ENCODE data around the gene MOV10L1.
A peak's percentile ranks its signal among the peaks of the same experiment; 100 is the strongest.
"Not testable (repeated sequence)": the region's sequence is repeated elsewhere in the genome, so short reads cannot be mapped to it uniquely, and the experiment has no call there.

MOV10L1 gene

DNA sequence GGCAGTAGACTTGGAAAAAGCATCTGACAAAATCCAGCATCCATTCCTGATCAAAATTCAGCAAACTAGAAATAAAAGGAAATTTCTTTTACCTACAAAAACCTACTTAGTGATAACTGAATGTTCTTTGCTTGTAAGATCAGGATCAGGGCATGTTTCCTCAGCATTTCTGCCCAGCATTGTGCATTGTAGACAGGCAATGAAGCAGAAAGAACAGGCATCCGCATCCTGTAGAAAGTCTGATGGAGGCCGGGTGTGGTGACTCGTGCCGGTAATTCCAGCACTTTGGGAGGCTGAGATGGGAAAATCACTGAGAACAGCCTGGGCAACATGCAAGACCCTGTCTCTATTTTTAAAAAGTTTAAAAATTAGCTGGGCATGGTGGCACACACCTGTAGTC, 48.2 kb downstream of the MOV10L1 start:
- no peak for DNase-seq (ENCODE audit: low read depth)

DNA sequence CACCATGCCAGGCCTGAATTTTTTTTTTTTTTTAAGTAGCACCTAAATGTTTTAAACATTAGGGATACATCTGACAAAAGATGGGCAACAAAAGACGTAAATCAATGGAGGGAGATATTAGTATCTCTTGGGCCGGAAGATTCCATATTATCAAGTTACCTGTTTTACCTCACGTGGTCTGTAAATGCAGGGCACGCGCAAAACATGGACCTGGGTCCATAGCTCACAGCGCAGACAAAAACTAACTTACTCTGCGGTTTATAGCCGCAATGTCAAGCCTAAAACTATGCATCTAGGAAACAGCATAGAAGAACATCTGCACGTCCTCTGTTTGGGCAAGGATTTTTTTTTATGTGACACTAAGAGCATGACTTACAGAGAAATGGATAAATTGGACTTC, 49.2 kb downstream of the MOV10L1 start:
- DNase-seq (ENCODE audit: low read depth) = no peak

DNA sequence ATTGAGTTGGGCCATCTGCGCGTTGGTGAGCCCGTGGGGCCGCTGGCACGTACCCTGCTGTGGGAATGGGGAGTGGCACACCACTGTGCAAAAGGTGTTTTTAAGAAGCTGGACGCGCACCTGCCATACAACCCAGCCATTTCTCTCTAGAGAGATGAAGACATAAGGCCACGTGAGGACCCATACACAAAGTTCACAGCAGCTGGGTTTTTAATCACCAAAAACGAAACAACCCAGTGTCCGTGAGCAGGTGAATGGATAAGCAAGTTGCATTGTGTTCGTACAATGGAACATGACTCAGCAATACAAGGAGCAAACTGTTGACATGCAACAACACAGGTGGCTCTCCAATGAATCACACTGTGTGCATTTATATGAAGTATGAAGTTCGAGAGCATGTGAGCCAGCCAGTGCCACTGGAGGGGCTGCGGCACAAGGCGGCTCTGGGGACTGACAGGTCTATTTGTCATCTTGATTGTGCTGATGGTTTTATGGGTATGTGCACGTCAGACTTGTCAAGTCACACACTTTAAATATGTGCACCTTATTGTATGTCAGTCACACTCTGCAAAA, 50.1 kb downstream of the MOV10L1 start:
- no peak for DNase-seq (ENCODE audit: low read depth)

DNA sequence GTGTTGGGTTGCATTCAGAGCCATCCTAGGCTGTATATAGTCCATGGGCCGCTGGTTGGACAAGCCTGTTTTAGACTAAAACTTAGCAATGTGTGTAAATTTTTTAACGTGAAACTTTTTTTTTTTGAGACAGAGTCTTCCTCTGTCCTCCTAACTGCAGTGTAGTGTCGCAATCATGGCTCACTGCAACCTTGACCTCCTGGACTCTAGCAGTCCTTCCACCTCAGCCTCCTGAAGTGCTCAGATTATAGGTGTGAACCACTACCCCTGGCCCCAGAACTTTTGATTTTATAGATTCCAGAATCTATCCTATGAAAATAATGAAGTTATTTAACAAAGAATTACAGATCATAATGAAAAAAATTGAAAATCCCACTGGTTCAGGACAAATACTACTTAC, 50.8 kb downstream of the MOV10L1 start:
- DNase-seq (ENCODE audit: low read depth) = no peak

DNA sequence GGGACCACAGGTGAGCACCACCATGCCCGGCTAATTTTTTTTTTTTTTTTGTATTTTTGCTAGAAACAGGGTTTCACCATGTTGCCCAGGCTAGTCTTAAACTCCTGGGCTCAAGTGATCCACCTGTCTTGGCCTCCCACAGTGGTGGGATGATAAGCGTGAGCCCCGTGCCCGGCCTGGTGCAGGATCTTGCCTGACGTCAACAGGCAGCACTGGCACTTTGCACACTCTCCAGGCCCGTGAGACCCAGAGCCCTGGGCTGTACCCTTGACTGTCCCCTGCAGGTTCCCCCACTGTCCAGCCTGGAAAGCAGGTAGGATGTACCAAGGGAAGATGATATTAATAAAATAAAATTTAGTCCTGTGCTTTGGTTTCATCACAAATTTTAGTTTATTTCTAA, 51.7 kb downstream of the MOV10L1 start:
- DNase-seq (ENCODE audit: low read depth) = no peak

DNA sequence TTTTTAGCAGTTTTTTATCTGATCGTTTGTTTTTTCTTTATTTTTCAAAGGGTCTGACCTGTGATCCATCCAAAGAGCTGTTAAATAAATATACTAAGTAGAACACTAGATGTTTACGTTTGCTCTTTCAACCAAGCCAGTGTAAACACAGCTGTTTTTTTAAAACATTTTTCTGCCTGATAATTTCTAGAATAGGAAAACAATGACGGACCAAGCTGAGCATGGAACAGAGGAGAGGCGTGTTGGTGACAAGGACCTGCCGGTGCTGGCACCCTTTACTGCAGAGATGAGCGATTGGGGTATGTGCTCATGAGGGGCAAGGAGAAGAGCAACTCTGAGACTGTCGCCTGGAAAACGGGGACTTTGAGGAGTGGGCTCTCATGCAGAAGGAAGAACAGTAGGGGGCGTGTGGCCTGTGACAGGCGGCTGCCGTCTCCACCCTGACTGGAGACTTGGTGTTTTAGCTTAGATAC, 52.1 kb downstream of the MOV10L1 start:
- DNase-seq (ENCODE audit: low read depth) = no peak

DNA sequence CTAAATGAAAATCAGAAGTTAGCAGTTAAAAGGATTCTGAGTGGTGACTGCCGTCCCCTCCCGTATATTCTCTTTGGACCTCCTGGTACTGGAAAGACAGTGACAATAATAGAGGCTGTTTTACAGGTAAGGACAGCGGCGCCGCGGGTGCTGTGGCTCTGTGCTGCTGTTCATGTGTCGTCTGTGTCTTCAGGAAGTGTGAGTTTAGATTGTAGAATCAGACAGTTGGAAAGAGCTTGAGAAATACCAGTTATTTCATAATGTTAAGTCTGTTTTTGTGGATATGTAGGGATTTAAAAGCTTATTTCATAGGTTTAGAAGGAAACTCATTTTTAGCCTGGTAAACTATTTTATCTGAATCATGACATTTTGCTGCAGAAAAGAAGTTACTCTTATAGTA, 53.3 kb downstream of the MOV10L1 start:
- DNase-seq (ENCODE audit: low read depth) = no peak

DNA sequence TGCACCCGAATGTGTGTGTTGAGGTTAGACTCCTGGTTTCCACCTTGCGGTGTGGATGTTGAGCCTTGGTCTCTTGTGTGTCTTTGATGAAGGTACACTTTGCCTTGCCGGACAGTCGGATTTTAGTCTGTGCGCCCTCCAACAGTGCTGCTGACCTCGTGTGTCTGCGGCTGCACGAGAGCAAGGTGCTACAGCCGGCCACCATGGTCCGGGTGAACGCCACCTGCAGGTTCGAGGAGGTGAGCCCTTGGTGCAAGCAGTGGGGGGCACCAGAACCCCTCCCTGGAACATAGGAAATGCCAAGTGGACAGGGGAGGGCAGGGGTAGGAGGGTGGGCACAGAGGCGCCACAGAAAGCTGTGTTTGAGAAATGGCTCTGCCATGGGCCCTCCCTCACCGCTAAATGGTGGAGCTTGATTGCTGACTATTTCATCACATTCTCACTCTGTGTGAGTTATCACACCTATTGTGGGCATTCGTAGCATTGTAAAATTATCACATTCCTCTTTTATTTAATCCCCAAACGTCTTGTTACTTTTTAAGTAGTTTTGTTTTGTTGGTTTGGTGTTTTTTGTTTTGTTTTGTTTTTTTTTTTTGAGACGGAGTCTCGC, 54.3 kb downstream of the MOV10L1 start:
- no peak for DNase-seq (ENCODE audit: low read depth)

DNA sequence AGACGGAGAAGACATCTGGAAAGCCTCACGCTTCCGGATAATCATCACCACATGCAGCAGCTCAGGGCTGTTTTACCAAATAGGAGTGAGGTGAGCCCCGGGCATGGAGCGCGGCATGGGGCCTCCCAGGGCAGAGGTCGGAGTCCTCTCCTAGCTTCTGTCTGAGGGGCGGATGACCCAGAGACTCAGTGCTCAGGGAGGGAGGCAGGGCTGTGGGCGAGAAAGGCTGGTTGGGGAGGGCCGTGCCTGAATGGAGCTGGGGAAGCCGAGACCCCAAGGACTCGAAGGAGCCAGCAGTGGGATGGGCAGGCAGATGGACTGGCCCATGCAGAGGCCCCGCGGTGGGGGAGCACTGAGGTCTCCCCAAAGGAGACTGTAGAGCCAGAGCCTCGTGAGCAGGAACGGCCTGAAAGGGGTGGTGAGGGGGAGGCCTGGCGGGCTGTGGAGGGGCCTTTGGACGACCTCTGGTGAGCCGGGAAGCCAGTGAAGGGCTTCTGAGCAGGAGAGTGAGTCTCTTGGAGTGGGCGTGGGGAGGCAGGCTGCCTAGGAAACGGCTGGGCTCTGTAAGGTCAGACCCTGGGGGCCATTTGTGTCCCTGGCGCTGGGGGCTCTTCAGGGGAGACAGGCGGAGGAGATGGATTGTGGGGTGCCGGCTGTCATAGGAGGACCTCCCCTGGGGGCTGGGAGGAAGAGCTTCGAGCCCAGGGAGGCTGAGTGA, 56.1 kb downstream of the MOV10L1 start:
- no peak for DNase-seq (ENCODE audit: low read depth)

DNA sequence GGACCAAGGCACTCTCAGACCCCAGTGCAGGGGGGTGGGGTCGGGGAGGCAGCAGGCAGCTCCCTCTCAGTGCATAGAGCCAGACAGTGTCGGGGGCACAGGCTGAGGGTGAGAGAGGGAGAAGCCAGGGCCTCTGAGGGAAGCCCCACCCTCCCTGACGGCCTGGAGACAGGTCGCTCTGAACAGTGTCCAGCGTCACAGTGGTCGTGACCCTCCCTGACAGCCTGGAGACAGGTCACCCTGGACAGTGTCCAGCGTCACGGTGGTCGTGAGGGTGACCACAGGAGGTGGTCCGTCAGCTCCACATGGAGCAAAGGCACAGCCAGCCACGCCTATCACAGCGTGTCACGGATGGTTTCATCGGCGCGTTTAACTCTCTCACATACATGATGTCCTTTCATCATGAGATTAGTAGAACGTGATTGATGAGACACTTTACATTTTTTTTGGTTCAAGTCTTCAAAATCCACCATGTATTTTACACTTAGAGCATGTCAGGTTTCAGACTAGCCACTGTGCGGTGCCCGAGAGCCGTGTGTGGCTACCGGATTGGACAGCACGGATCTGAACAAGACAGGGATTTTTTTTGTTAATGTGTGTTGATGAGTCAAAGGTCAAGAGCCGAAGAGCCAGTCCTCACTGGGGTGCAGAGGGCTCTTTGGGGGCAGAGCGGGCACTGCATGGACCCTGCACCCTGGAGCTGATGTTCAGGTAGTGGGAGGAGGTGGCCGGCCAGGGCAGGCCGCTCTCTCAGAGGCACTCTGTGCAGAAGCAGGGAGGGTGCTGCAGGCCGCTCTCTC, 56.8 kb downstream of the MOV10L1 start:
- DNase-seq (ENCODE audit: low read depth) = no peak

DNA sequence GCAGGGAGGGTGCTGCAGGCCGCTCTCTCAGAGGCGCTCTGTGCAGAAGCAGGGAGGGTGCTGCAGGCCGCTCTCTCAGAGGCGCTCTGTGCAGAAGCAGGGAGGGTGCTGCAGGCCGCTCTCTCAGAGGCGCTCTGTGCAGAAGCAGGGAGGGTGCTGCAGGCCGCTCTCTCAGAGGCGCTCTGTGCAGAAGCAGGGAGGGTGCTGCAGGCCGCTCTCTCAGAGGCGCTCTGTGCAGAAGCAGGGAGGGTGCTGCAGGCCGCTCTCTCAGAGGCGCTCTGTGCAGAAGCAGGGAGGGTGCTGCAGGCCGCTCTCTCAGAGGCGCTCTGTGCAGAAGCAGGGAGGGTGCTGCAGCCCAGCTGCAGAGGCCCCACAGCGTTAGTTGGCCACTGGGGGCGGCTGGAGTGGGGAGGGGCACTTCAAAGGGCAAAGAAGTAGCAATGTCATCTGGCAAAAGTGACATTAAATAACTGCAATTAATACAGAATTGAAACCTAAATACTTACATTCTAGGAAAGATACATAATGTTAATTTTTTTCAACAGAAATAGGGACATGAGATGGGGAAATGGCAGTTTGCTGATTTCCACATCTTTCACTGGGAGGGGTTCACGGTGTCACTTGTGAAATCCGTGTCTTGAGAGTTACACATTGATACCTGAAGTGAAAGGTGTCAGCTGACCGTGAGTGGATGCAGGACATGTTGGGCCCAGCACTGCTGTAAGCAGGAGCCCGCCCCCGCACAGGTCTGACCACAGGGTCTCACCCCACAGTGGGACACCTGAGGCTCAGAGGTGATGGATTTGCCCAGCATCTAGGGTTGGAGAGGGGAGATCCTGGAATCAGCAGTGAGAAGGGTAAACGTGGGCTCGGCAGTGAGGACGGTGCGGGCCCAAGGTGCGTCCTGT, 57.7 kb downstream of the MOV10L1 start:
- DNase-seq (ENCODE audit: low read depth) = not testable (repeated sequence)

DNA sequence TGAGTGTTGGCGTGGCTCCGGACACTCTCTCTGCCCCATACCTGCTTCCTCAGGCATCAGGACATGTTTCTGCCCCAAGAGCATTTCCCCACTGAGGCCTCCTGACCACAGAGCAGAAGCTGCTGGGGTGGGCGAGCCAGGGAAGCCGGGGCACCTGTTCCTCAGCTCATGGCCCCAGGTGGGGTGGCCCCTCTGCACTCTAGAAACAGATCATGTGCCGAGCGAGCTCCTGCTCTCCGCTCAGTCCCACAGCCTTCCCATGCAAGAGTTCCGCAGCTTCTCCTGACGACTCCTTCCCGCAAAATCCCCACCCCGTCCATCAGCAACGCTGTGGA, 58.3 kb downstream of the MOV10L1 start:
- DNase-seq (ENCODE audit: low read depth) = no peak

DNA sequence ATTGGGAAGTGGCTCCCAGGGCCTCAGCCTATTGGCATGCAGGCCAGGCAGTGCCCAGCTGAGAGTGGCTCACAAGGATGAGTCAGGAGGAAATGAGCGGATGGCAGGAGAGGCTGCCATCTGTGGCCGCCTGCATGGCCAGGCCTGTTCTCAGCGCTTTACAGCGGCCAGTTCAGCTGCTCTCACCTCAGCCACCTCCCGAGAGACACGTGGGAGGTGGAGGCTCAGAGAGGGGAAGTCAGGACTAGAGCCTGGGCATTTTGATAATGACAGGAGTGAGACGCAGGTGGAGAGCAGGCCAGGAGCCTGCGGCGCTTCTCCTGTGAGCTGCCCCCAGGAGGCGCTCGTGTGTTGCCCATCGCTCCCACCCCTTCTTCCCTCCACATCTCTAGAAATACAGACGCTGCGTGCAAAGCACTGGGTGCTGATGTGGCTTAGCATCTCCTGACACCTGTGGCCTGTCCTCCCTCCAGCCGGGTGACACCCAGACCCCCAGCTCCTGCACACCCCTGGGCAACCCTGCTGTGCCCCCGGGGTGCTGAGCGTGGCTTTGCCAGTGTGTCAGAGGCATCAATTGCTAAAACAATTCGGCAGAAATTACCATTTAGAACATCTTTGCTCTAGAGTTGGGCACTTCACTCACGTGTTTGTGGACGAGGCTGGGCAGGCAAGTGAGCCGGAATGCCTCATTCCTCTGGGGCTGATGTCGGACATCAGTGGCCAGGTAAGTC, 59.4 kb downstream of the MOV10L1 start:
- DNase-seq (ENCODE audit: low read depth) = peak; percentile 65

DNA sequence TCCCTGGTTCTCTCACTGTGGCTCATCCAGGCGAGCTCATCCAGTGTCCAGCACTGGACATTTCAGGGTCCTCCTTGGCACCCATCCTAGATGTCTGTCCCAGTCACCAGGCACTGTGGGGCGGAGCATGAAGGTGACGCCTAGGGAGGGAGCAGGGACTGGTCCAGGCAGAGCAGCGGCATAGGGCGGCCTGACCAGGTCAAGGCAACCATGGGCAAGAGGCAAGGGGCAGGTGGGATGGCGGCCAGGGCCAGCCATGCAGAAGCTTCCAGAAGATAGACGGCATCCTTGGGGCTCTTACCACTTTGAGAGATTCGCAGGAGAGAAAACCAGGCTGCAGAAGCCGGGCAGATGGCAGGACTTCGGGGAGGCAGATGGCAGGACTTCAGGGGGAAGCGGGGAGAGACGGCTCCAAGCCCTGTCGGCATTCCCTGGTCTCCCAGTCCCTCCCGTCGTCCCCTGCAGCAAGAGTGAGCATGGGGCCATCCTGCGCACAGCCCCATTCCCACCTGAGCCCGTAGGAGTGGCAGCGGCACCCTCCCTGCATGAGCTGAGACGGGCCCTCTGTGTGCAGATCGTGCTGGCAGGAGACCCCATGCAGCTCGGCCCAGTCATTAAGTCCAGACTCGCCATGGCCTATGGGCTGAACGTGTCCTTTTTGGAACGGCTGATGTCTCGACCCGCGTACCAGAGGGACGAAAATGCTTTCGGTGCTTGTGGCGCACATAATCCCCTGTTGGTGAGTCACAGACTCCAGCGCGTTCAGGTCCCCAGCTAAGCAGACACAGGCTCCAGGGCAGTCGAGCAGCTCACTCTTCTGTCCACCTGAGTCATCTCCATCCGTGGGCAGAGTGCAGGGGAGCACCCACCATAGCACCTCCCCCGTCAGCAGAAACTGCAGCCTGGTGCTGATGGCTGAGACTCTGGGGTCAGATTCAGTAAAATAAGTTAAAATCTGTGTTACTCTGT, 60.6 kb downstream of the MOV10L1 start:
- DNase-seq (ENCODE audit: low read depth) = no peak

DNA sequence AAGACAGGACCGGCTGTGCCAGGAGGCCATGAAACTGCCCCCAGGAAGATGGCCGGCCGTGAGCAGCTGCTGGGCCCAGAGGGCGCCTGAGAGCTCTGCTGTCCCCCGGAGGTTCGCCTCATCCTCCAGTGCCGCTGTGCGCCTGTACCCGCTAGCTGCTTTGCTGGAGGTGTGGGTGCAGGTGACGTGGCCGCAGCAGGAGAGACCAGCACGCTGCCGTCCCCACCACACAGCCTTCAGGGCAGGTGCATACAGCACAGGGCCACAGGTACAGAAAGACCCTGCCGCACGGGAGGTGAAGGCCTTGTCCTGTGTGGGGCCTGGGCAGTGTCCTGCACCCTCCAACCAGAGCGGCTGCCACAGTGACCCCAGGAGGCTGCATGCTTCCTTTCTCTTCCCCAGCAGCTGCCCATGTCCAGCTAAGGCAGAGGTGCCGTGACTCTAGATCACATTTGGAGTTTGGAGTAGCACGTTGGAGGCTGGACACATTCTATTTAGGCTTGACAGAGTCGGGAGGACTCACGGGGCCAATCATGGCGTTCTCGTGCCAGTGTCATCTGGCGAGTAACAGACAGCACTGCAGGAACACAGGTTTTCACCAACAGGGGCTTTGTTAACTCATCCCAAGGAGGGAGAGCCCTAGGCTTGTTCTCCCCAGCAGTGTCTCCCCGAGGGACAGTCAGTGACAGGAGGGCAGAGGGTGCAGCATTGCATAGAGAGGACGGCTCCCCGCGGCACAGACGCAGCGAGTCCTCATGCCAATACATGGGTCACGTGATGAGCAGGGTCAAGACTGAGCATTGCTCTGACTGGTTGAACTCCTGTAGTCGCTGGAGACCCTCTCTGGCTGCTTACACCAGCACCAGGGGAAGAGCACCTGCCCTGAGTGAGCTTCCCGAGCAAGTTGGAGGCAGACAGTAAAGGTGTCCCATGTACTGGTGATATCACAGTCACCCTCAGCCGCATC, 62.0 kb downstream of the MOV10L1 start:
- no peak for DNase-seq (ENCODE audit: low read depth)

DNA sequence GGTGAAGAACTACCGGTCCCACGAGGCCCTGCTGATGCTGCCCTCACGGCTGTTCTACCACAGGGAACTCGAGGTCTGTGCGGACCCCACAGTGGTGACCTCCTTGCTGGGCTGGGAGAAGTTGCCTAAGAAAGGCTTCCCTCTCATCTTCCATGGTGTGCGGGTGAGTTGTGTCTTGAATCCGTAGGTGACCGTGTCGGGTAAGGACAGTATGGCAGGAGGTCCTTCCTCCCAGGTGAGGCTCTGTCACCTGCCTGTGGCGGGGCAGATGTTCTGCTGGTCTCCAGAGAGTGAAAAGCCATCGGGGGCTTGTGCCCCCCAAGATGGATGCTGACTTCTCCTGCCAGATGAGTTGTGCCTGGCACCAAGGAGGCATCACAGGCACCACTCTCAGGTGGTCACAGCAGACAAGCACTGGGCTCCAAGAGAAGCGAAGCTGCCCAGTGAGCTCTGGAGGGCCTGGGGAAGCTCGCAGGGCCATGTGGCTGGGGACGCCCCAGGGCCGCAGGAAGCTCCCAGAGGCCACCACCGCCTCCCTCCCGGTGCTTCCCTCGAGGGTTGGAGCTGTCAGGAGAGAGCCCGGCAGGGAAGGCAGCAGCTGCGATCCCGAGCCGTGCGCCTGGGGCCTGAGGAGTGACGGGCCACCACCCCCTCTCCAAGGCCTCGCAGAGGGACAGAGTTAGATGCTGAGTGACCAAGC, 63.4 kb downstream of the MOV10L1 start:
- DNase-seq (ENCODE audit: low read depth) = no peak

DNA sequence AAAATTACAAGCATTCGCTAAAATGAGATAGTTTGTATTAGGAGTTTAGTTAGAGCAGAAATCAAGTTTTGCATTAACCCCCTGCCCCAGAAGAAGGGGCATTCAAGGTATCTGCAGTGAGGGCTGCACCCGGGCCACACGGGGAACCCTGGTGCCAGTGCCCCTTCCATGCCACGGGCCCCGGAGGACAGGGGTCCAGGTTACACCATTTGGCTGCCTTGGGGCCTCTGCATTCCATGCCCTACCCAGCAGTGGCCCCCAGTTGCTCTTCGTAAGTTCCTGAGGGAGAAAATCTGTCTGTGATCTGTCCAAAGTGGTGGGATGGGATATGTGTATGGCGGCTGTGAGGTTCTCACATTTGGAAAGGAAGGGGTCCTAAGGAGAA, 63.9 kb downstream of the MOV10L1 start:
- no peak for DNase-seq (ENCODE audit: low read depth)

All from T follicular helper cell (primary cell).